ENCODE data around the gene COX4I1.
A peak's percentile ranks its signal among the peaks of the same experiment; 100 is the strongest.

Gene COX4I1

DNA sequence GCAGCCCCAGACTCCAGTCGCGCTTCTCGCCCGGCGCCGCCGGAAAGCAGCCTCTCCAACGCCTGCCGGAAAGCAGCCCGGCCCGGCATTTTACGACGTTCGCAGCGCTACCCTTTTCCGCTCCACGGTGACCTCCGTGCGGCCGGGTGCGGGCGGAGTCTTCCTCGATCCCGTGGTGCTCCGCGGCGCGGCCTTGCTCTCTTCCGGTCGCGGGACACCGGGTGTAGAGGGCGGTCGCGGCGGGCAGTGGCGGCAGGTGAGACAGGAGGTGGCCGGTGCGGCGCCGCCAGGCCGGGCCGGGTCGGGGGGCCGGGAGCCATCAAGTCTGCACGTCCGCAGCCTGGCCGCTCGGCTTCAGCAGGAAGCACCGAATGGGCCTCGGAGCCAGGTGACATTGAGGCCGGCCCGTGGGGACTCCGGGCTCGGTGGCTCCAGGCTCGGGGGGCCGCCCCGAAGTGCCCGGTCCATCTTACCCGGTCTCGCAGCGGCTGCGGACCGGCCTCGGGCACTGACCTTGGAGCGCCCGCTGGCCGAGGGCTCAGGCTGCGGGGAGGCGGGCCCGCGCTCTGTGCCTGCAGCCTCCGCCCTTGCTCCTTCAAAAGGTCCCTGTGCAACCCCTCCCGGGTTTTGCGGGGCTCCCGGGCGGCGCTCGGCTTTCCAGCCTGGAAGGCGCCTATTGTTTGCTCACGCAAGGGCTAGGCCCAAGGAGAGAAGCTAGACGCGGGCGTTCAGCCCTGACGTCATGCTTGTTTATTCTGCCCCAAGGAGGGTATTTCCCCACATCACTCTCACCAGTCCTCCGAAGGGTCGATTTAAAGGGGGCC, at the start of gene COX4I1, which contains the start of gene EMC8:
Gene COX4I1 (plus strand): TSS at position 199 of the 824 bp plus-strand sequence. CDS start 1,511 bp downstream, outside the sequence.
Gene EMC8 (minus strand): TSS at position 48 of the 824 bp plus-strand sequence. CDS start 249 bp downstream, outside the sequence.
- DNase-seq = peak; percentile 87

DNA sequence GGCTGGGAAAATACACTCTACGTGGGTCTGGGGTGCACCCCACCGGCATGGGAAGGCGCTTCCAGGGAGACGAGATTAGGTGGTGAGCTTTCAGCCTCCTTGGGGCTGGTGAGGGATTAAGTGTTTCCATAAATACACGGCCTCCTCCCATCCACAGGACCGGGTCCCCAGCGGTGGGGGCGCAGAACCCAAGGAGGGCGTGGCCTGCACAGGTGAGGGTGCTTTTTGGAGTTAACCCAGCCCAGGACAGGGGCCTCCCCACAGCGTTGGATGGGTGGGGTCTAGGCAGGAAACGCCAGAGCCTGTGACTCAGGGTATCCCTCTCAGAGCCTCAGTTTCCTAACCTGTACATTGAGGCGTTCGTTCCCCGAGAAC, 49.7 kb upstream of the COX4I1 start:
- DNase-seq = no peak

DNA sequence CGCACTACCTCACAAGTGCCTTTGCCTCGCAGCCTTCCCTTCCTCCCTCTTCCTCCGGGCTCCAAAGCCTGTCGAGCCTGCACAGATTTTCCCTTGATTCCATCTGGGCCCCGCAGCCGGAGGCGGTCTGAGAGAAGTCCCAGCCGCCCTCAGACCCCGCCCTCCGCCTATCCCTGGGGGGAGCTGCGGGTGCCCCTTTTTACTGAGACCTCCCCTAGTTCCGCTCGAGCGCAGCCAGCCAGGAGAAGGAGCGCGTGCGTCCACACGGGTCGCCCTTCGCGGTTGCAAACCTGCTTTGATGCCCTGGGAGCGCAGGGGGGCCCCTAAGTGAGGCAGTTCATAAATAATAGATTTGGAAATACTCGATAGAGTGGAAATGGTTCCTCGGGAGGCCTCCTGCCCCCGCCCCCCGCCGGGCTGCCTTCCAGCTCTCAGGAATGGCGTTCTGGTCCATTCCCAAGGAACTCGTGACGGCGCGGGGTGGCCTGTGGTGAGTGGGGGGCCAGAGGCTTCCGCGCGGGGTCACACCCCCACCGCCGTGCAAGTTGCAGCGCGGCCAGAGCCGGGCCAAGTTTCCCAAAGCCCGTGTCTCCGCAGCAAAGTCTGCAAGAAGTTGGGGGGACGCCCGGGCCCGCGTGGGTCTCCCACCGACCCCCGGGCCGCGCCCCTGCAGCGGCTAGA, 49.2 kb upstream of the COX4I1 start:
- no peak for DNase-seq

DNA sequence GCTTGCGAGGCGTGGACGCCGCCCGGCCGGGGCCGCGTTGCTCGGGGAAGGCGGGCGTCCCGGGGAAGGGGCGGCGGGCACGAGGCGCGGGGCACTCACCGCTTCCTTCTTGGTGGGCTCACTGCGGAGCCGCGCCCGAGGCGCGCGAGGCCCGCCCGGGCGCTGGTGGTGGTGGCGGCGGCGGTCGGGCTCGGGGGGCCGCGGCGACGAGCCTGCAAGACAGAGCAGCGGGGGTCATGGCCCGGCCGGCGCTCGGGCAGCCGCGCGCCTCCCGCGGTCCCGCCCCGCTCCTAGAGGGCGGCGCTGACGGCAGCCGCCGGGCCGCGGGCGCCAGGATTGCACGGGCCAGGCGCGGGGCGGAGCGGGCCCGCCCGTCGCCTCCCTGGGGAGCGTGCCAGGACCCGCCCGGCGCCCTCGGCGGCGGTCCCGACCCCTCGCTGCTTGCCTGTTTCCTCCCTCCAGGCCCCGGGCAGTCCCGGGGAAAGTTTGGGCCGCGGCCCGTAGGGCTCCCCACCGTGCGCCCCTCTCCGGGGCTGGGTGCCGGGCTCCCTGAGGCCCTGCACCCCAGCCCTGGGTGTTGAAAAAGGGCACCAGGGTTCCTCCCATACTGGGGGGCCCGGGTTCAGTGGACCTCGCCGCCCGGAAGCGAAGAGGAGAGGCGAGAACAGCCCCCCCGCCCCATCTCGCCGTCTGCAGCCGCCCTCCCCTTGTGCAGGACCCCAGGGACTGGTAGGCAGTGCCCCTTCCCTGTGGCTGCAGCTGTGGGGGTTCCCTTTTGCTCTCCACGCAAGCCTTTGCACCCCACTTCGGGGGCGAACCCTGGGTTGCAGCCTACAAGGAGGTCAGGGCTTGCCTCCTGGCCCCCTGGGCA, 48.4 kb upstream of the COX4I1 start, which contains the start of gene C16orf74:
Gene C16orf74 (minus strand): TSS at position 270 of the 871 bp plus-strand sequence. CDS start 15,879 bp downstream, outside the sequence.
- peak; percentile 71 for DNase-seq

DNA sequence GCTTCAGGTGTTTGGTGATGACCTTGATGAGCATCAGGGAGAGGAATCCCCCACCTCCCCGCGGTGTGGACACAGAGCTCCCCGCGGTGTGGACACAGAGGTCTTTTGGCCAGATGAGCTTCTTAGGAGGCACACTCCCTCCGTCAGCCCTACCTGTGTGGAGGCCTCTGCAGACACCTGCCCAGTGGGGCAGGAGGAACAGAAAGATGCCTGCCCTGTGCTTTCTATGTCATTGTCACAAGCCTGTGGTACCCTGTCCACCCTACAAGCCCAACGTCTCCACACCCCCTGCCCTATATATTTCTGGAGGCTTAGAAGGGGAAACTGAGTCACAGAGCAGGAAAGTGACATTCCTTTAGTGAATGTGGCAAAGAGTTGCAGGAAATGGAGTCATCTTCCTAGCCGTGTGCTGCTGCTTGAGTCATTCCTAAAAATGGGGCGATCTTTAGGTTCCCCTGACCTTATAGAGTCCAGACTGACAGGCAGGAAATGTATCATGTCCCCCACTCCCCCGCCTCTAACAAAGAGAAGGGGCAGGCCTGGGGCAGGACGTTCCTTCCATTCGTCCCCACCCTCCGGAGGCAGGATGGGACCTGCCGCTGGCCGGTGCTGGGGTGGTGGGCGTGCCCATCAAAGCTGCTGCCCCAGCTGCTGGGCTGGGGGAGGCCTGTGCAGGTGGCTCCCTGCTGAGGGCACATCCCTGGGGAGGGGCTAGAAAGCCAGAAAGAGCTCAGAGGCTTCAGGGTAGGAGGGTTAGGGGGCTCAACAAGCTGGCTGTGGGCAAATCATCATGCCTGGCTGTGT, 47.6 kb upstream of the COX4I1 start:
- peak; percentile 65 for DNase-seq

DNA sequence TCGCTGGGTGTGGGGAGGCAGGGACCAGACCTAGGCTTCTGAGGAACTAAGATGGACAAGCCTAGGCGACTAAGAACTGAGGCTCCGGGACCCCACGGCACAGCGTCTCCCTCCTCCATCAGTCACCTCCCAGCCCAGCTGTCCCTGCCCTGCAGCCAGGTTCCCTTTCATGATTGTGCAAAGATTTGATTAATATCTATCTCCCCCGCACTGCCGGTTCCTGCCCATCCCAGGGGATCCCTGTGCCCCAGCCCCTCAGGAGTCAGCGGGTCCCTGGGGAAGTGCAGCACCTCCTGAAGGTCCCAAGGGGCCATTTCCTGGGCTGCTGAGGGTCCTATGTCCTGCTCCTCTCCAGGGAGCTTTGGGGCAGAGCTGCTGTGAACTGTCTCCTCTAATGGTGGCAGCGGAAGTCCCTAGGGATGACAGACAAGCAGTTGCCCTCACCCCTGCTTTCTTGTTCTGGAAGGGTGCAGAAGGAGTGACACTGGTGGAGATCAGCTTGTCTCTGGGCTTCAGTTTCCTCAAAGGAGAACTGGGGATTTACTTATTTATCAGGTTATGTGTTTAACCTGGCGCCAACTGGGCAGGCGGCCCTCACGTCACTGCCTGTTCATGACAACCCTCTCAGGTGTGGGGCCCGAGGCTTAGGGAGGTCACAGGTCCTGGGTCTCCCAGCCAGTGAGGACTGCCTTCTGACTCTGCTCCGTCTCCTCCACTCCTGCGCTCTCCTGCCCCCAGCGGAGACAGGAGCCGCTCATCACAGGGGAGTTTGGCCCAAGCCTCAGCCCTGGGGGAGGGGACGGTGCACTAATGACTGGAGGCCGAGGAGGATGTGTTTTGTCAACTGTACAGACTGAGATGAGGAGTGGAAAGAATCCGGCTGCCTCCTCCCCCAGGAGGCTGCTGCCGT, 46.7 kb upstream of the COX4I1 start:
- no peak for DNase-seq

DNA sequence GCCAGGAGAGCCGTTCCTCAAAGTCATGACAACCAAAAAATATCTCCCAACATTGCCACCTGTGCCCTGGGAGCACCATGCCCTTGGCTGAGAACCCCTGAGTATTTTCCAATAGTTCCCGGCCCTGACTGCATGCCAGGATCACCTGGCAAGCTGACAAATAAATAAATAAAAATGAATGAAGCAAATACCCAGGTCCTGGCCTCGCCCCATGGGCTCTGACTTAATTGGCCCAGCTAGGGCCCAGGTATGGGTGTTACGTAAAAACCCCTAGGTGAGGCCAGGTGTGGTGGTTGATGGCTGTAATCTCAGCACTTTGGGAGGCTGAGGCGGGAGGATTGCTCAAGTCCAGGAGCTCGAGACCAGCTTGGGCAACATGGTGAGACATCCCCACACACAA, 45.9 kb upstream of the COX4I1 start:
- DNase-seq = no peak

DNA sequence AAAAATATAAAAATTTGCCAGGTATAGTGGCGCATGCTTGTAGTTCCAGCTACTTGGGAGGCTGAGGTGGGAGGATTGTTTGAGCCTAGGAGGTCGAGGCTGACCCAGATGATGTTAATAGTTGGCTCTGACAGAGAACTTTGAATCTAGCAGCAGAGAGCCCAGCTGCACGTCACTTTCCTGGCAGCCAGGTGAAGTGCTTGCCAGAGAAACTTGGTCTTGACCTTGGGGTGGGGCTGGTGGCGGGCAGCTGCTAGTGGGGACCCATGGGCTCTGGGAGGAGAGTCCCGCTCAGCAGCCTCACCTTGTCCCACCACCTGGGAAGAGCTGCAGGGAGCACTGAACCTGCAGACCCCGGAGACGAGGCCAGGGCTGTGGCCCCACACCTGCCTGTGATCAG, 45.5 kb upstream of the COX4I1 start:
- DNase-seq = no peak

DNA sequence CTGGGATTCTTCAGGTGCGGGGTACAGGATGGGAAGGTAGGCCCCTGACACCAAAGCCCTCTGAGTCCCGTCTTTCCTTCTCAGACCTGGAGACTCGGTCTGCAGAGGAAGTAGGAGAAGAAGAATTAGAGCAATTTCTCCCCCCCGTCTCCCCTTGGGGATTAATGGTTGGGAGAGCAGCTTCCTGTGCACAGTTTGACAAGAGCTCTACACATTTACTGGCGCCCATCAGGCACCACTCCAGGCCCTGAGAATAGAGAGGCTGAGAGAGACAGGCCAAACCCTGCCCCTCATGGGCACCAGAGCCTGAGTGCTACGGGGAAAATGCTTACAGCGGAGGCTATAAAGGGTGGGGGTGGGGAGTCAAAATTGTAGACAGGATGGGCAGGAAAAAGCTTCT, 45.1 kb upstream of the COX4I1 start:
- no peak for DNase-seq

DNA sequence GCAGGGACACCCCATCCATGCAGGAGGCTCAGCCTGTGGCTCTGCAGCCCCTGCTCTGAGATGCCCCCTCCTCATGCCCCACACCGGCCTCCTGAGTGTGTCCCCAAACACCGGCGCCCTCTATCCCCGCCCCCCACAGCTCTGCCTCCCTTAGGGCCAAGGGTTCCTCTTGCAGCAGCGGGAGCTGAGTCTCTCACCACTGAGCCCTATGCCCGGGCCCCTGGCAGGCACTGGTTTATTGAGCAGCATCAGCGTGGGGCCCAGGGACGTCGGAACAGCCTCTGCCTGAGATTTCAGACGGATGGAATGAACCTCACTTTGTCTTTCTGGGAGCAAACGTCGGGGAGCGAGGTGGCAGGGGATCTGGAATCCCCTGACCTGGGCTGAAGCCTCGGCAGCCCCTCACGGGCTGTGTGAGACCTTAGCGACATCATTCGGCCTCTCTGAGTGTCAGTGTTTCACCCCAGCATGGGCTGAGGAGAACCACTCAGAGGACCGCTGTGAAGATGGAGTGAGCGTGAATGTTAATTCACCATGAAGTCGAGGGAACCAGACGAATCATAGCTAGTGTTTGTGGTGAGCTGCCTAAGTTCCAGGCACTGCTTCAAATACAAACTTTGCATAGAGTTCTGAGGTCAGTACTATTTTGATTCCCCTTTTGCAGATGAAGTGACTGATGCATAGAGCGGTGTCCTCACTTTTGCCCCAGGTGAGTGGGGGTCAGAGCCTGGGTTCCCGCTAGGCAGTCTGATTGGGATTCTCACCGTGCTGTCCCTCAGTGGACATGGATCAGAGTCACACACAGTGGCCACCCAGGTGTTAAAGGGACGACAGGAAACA, 43.3 kb upstream of the COX4I1 start:
- DNase-seq = no peak

DNA sequence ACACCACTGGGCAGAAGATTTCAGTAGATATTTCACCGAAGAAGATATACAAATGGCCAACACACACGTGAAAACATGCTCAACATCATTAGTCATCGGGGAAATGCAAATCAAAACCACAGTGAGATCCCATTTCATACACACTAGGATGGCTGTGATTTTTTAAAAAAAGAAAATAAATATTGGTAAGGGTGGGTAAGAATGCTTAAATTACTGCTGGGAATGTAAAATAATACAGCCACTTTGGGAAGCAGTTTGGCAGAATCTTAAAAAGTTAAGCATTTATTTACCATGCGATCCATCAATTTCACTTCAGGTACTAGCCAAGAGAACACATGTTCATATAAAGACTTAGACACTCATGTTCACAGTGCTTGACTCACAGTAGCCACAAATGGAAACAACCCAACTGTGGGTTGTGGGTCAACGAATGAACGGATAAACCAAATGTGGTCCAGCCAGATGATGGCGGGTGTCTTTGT, 42.1 kb upstream of the COX4I1 start:
- no peak for DNase-seq

DNA sequence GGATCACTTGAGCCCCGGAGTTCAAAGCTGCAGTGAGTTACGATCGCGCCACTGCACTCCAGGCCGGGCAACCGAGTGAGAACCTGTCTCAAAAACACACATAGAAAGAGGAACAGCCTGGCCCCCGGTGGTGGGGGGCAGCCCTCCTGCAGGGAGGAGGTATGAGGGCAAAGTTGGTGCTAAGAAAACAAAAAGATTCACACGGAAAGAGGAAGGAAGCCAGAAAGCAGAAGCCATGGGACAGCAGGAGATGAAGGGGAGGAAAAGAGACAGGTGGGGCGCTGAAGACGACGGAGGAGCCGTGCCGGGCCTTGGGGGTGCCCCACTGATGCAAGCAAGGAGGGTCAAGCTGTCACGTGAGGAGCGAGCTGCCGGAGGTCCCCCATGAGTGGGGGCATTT, 40.4 kb upstream of the COX4I1 start:
- no peak for DNase-seq

DNA sequence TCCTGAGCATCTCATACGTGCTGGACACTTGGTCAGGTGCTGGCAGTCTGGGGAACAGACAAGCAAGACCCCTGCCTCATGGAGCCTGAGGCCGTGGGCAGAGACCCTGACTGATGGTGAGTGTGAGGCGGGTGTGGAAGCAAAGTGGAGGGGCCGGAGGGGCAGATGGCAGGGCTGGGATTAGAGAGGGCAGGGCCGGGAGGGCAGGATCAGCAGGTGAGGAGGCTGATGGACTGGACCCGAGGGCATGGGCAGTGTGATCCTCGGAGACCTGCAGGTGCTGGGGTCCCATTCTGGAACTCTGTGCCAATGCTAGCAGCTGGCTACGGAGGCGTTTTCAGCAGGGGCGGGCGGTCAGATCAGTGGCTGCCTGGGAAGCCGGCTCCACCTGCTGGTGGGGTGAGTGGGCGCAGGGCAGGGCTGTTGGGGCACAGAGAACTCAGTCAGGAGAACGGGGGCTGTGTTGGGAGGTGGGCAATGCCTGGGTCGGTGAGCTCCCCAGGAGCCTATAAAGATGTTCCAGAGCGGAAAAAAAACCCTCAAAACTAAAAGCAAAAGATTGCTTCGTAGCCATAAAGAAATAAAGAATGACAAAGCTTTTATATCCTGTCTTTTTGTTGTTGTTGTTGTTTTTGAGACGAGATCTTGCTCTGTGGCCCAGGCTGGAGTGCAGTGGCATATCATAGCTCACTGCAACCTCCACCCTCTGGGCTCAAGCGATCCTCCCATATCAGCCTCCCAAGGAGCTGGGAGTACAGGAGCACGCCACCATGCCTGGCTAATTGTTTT, 39.7 kb upstream of the COX4I1 start:
- no peak for DNase-seq

DNA sequence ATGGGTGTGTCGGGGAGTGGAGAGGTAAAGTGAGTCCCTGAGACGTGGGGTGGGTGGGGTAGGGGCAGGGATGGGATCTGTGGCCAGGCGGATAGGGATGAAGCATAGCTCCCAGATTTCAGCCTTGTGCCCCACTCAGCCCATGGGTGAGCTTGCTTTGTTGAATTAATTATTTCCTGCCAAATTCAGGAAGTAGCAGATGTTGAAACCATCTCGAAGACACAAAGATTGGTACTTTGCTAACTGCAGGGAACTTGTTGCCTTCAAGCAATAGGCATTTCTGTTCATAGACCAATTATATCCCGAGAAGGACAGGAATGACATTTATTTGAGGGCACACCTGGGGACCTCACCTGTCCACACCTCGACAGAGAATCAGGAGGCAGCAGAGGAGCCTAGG, 37.6 kb upstream of the COX4I1 start:
- no peak for DNase-seq

DNA sequence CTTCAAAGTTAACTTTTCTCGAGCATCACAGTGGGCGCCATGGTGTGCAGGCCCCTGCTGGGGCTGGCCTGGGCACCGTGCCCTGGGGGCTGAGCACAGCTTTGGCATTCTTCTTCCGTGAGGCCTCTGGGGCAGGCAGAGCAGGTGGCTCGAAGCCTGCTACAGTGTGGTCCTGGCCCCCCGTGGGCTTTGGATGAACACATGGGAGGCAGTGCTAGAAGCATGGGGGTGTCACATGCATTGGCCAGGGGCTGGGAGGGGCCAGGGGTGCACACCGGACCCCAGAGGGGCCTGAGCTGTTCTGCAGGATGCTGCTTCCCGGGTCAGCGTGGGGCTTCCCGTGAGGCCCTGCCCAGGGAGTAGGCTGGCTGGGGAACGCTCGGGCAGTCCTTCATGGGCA, 36.5 kb upstream of the COX4I1 start:
- DNase-seq = no peak

DNA sequence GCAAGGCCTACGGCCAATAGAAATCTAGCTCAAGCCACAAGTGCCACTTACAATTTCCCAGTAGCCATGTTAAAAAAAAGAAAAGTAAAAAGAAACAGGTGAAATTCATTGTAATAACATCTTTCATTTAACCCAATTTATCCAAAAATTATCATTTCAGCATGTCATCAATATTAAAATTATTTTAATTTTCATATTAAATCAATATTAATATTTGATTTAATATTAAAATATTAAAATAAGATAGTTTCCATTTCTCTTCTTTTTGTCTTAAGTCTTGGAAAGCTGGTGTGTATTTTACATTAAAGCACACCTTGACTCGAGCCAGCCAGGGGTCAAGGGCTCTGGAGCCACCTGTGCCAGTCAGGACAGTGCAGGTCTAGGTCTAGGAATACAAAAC, 35.9 kb upstream of the COX4I1 start:
- no peak for DNase-seq

DNA sequence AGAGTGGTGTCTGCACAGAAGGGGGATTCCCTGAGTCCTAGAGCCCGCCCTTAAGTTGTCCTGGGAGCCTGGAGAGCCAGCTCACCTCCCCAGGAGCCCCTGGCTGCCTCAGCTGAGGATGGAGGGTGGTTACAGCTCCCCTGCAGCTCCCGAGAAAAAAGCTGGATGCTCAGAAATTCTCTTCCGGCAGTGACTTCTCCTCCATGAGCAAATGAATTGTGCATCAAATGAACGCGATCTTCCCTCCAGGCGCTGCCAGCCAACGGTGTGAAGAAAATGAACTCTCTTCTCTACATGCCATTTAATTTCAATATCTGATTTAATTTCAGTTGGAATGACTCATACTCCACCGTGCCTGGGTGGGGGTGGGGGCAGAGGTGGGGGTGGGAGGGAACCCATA, 34.3 kb upstream of the COX4I1 start:
- DNase-seq = no peak

DNA sequence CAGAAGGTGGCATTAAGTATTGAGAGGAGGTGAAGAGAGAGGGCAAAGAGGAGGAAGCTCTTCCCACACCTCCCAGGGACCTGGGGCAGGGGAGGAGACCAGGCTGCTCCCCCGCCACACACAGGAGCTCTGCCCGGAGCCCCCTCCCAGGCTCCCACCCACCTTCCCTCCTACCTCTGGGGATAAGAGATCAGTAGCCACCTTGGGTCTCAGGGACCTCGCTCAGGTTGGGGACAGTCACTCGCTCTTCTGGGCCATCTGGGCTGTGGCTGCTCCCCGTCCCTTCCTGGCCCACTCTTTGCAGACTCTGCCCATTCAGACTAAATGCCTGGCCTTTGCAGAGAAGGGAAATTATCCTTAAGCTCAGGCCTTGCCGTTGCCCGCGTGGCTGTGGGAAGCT, 33.7 kb upstream of the COX4I1 start:
- DNase-seq = no peak

DNA sequence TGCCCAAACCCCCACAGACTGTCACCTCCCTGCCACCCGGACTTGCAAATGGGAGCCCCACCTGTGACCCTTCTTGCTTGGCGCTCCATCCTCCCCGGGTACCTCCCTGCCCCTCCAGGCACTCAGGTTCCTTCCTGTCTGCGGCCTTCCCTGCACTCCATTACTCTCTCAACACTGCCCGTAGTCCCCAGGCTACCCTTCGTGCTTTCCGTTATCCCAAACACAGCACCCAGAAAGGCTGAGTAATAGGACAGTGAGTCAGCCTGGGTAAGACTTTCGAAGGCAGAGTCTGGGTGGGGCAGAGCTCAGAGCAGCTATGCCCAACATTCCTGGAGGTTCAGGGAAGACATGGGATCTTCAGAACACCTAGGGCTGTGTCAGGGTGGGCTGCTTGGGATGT, 32.0 kb upstream of the COX4I1 start:
- peak; percentile 93 for DNase-seq

Data from NCI-H226 (cell line).